ENCODE results near the gene ST8SIA1. TPM values are rescaled to one million over a fixed set of nuclear protein-coding genes. Genes with fewer than 3 reads are reported as not detected.

ST8SIA1 gene
- total RNA-seq, 1 donor from 2014 or later = 2.2 TPM

DNA sequence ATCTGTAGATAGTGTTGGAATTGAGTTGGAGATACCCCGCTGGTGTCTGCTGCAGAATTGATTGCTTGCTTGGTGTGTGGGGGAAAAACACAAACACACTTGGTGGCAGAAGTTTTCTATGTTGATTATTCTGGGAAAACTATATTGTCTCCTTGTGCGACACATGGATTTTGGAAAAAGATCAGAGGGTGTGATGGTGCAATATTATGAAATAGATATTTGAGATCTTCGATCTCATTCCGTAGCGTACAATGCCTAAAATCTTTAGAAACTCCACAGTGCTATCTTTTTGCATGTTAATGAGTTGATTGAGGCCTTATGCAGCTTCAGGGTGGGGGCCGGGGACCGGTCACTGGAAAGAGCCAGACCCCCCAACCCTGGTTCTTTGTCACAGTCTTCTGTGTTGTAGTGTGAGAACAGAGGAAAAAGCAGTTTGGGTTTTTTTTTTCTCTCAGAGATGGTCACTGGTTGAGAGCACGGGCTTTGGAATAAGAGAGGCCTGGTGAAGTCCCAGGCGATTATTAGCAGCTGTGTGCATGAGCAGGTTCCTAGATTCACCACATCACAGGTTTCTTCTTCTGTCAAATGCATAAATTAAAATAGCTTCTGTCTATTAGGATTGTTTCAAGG, 88.2 kb downstream of the ST8SIA1 start:
- Mint-ChIP-seq H3K27ac (no peak overlapping the region), H3K9me3 (no peaks in the 10 kb centered on the region), H3K4me1 (peaks cover 6% of the 10 kb centered on the region), H3K36me3 (no peaks in the 10 kb centered on the region), H3K27me3 (ENCODE audit: low read depth) (no peaks in the 10 kb centered on the region), H3K4me3 (no peak overlapping the region)
- TF ChIP-seq, protein P1, sequence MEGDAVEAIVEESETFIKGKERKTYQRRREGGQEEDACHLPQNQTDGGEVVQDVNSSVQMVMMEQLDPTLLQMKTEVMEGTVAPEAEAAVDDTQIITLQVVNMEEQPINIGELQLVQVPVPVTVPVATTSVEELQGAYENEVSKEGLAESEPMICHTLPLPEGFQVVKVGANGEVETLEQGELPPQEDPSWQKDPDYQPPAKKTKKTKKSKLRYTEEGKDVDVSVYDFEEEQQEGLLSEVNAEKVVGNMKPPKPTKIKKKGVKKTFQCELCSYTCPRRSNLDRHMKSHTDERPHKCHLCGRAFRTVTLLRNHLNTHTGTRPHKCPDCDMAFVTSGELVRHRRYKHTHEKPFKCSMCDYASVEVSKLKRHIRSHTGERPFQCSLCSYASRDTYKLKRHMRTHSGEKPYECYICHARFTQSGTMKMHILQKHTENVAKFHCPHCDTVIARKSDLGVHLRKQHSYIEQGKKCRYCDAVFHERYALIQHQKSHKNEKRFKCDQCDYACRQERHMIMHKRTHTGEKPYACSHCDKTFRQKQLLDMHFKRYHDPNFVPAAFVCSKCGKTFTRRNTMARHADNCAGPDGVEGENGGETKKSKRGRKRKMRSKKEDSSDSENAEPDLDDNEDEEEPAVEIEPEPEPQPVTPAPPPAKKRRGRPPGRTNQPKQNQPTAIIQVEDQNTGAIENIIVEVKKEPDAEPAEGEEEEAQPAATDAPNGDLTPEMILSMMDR (IDR thresholded peaks at IDR 0.05; ENCODE audit: unreplicated experiment) = no peak
- no peak for DNase-seq (ENCODE audit: low spot score in 2 of 2, unreplicated experiment in 2 of 2)

DNA sequence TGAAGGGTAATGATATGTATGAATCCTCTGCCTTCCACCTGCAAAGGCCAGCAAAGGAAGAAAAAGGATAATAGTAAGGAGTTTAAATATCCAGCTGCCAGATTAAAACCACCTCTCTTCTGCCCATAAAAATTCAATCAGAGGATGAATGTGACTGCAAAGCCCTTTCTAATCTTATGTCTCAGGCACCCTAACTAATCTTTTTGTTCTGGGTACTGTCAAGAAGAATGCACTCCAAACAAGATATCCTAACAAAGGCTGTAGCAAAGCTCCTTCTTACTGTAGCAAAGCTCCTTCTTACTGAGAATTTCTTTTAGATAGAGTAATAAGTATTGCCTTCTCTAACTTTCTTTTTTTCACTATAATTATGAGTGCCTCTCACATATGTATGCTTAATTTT, 91.8 kb downstream of the ST8SIA1 start:
- no peaks in the 10 kb centered on the region for H3K36me3 Mint-ChIP-seq
- no peaks in the 10 kb centered on the region for H3K27me3 Mint-ChIP-seq (ENCODE audit: low read depth)
- H3K27ac Mint-ChIP-seq = no peak overlapping the region
- TF ChIP-seq, protein P1 (IDR thresholded peaks at IDR 0.05; ENCODE audit: unreplicated experiment) = no peak
- H3K4me1 Mint-ChIP-seq = no peaks in the 10 kb centered on the region
- no peak overlapping the region for H3K4me3 Mint-ChIP-seq
- no peak for DNase-seq (ENCODE audit: low spot score in 2 of 2, unreplicated experiment in 2 of 2)
- H3K9me3 Mint-ChIP-seq = peaks cover 11% of the 10 kb centered on the region

DNA sequence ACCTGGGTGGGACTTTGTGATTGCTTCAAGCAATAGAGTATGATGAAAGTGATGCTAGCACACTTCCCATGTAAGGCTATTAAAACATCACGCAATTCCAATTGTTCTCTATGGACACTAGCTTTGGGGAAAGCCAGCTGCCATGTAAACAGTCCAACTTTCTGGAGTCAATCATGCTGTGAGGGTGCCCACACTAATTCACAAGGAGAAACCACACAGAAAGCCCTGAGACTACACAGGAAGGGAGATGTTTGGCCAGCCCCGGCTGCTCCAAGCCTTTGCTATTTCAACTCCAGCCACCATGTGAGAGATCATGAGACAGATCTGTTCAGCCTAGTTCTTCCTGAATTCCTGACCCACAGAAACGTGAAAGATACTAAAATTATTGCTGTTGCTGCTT, 96.3 kb downstream of the ST8SIA1 start:
- TF ChIP-seq, protein P1 (IDR thresholded peaks at IDR 0.05; ENCODE audit: unreplicated experiment) = no peak
- no peak for DNase-seq (ENCODE audit: low spot score in 2 of 2, unreplicated experiment in 2 of 2)
- Mint-ChIP-seq H3K27me3 (ENCODE audit: low read depth) (no peaks in the 10 kb centered on the region), H3K4me3 (no peak overlapping the region), H3K27ac (no peak overlapping the region), H3K9me3 (peaks cover 11% of the 10 kb centered on the region), H3K4me1 (peaks cover 10% of the 10 kb centered on the region), H3K36me3 (no peaks in the 10 kb centered on the region)

DNA sequence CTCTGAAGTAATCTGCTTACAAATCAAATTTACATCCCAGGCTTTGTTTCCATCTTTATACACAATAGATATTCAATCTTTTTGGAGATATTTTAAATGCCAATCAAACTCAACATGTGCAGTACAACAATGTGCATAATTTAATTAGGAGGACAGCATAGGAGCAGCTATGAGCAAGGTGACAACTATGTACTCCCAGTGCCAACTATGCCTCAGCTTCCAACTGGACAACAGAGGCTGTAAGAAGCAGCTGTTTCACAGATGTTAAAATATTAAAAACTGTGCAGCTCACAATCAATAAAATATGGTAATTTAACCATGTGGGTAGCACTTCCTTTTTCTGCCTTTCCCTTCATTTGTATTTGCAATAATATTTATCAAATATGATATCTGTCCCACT, 99.9 kb downstream of the ST8SIA1 start:
- TF ChIP-seq, protein P1 (IDR thresholded peaks at IDR 0.05; ENCODE audit: unreplicated experiment) = no peak
- Mint-ChIP-seq H3K9me3 (peaks cover 9% of the 10 kb centered on the region), H3K27ac (no peak overlapping the region), H3K36me3 (no peaks in the 10 kb centered on the region), H3K27me3 (ENCODE audit: low read depth) (no peaks in the 10 kb centered on the region), H3K4me1 (peaks cover 30% of the 10 kb centered on the region), H3K4me3 (no peak overlapping the region)
- no peak for DNase-seq (ENCODE audit: low spot score in 2 of 2, unreplicated experiment in 2 of 2)

DNA sequence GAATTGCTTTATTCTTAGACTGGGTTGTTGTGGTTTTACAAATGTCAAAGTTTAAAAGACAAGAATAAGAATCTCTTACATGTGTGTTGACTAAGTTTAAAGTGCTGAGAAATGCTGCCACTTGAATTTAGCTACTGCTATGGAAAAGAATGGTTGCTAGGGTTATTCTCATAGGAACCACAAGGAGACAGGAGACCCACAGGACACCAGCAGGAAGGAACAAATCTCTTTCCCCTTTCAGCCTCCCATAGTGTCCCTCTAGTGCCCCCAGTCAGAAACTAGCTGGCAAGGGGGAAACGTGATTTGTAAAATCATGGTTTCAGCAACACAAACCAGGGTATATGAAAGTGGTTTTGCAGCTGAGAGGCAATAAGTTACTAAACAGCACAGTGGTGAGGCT, 102.7 kb downstream of the ST8SIA1 start:
- TF ChIP-seq, protein P1 (IDR thresholded peaks at IDR 0.05; ENCODE audit: unreplicated experiment) = no peak
- H3K4me3 Mint-ChIP-seq = no peak overlapping the region
- no peaks in the 10 kb centered on the region for H3K36me3 Mint-ChIP-seq
- H3K9me3 Mint-ChIP-seq = no peaks in the 10 kb centered on the region
- H3K27me3 Mint-ChIP-seq (ENCODE audit: low read depth) = no peaks in the 10 kb centered on the region
- H3K4me1 Mint-ChIP-seq = peaks cover 30% of the 10 kb centered on the region
- peak overlapping the region; percentile 0 for H3K27ac Mint-ChIP-seq
- no peak for DNase-seq (ENCODE audit: low spot score in 2 of 2, unreplicated experiment in 2 of 2)

DNA sequence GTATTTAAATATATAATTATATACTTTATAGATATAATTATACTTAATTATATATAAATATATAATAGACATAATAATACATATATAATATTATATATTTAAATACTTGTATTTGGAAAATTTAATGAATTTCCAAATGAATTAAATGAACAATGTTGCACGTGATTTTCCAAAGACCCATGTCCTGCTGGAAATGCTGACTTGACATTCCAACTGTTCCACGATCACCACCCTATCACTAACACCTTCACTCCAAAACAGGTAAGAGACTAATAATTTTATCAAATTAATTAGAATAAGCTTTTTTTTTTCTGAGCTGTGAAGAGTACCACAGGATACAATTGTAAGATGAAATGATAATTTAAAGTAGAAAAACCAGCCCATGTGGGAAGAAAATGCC, 103.4 kb downstream of the ST8SIA1 start:
- DNase-seq (ENCODE audit: low spot score in 2 of 2, unreplicated experiment in 2 of 2) = no peak
- H3K27me3 Mint-ChIP-seq (ENCODE audit: low read depth) = no peaks in the 10 kb centered on the region
- TF ChIP-seq, protein P1 (IDR thresholded peaks at IDR 0.05; ENCODE audit: unreplicated experiment) = no peak
- H3K4me1 Mint-ChIP-seq = peaks cover 30% of the 10 kb centered on the region
- no peaks in the 10 kb centered on the region for H3K9me3 Mint-ChIP-seq
- H3K4me3 Mint-ChIP-seq = no peak overlapping the region
- no peaks in the 10 kb centered on the region for H3K36me3 Mint-ChIP-seq
- no peak overlapping the region for H3K27ac Mint-ChIP-seq

Measured in mesothelial cell of epicardium (in vitro differentiated cells).